HepG2 (cell line): ENCODE results near the gene TALDO1. TPM values are rescaled to one million over a fixed set of nuclear protein-coding genes. Genes with fewer than 3 reads are reported as not detected.

Experiments used
- AKNA ChIP-seq: sonication (generic); formaldehyde crosslinking; IDR thresholded peaks from 2 replicates; pipeline ENCODE4 v1.4.0; 2020; ENCODE audit warnings: missing genetic modification reagents, borderline replicate concordance
- ATF1 ChIP-seq: IDR thresholded peaks from 2 replicates; pipeline ENCODE4 v1.6.1; 2016; ENCODE audit warnings: mild to moderate bottlenecking, control low read depth
- CBX5 ChIP-seq: sonication (generic); formaldehyde crosslinking; IDR thresholded peaks from 2 replicates; pipeline ENCODE4 v1.4.0; 2020; ENCODE audit warnings: missing genetic modification reagents, borderline replicate concordance
- E2F2 ChIP-seq: sonication (generic); formaldehyde crosslinking; IDR thresholded peaks from 2 replicates; pipeline ENCODE4 v1.4.0; 2020; ENCODE audit warnings: missing genetic modification reagents, borderline replicate concordance
- FOXP4 ChIP-seq: sonication (generic); formaldehyde crosslinking; IDR thresholded peaks from 2 replicates; pipeline ENCODE4 v1.4.0; 2020; ENCODE audit warnings: missing genetic modification reagents
- GABPA ChIP-seq, 2 experiments: IDR thresholded peaks; 2 replicates each; pipeline ENCODE4 v1.6.1; 2011 to 2016; ENCODE audit warnings: low read depth in 2 of 2, low read length in 1 of 2, missing biosample characterization in 1 of 2, missing genetic modification characterization in 1 of 2
- REL ChIP-seq: sonication (generic); formaldehyde crosslinking; conservative IDR thresholded peaks from 2 replicates; pipeline ENCODE4 v1.8.0; 2022; ENCODE audit warnings: mild to moderate bottlenecking, missing genetic modification reagents, moderate library complexity
- SKIL ChIP-seq: sonication (generic); formaldehyde crosslinking; IDR thresholded peaks from 2 replicates; pipeline ENCODE4 v1.8.0; 2022; ENCODE audit warnings: missing genetic modification reagents, mild to moderate bottlenecking, moderate library complexity, borderline replicate concordance
- ZMAT5 ChIP-seq: sonication (generic); formaldehyde crosslinking; IDR thresholded peaks from 2 replicates; pipeline ENCODE4 v1.5.0; 2020; ENCODE audit warnings: mild to moderate bottlenecking, low read depth, missing genetic modification reagents, borderline replicate concordance
- ZNF20 ChIP-seq: sonication (generic); formaldehyde crosslinking; IDR thresholded peaks from 2 replicates; pipeline ENCODE4 v1.4.0; 2020; ENCODE audit warnings: mild to moderate bottlenecking, moderate library complexity, missing genetic modification reagents
- ZNF333 ChIP-seq: sonication (generic); formaldehyde crosslinking; IDR thresholded peaks from 2 replicates; pipeline ENCODE4 v1.4.0; 2020; ENCODE audit warnings: mild to moderate bottlenecking, missing genetic modification reagents, borderline replicate concordance
- ZNF513 ChIP-seq: sonication (generic); formaldehyde crosslinking; conservative IDR thresholded peaks from 2 replicates; pipeline ENCODE4 v1.5.0; 2020; ENCODE audit warnings: missing genetic modification reagents
- ZNF766 ChIP-seq: sonication (generic); formaldehyde crosslinking; IDR thresholded peaks from 2 replicates; pipeline ENCODE4 v1.5.0; 2020; ENCODE audit warnings: missing genetic modification reagents, borderline replicate concordance
- ZNF775 ChIP-seq: sonication (generic); formaldehyde crosslinking; IDR thresholded peaks from 2 replicates; pipeline ENCODE4 v1.4.0; 2020; ENCODE audit warnings: missing genetic modification reagents, mild to moderate bottlenecking, moderate library complexity, borderline replicate concordance
- polyA plus RNA-seq, 8 experiments: library from polyadenylated mRNA; depleted of rRNA in 3 of 8; stranded (reverse) in 7 of 8; unstranded in 1 of 8; fragments of >200 nt; fragmentation: Illumina TruSeq in 4 of 8; extraction: Trizol in 4 of 8; gene quantifications; 2 replicates each; pipeline versions ENCODE4 v1.2.1 to v1.2.3, GENCODE V29; 2011 to 2016; ENCODE audit warnings: low read depth in 4 of 8, missing spikeins in 1 of 8, mixed read lengths in 1 of 8; ENCODE audit not compliant: insufficient read depth in 1 of 8
- total RNA-seq, 5 experiments: library from RNA; depleted of rRNA; stranded (reverse); fragments of >200 nt; fragmentation: Illumina TruSeq; extraction: Trizol; gene quantifications; 2 replicates each; pipeline ENCODE4 v1.2.3, GENCODE V29; 2016; ENCODE audit warnings: low read depth in 1 of 5

TALDO1 gene
- total and polyA plus RNA-seq, 2 of the 13 experiments (the other 11 are each of a cell fraction or from before 2014, with no cell fraction given), result 107 to 240 TPM

- peak; percentile 82 for TF ChIP-seq ZNF766 (CRISPR knock-in tag)
- TF ChIP-seq ZMAT5 (CRISPR knock-in tag), result no peak
- no peak for TF ChIP-seq GABPA (IDR thresholded peaks at IDR 0.05; ENCODE audit: low read depth, low read length)
- peak; percentile 90 for TF ChIP-seq GABPA (CRISPR knock-in tag; IDR thresholded peaks at IDR 0.05; ENCODE audit: low read depth)
- no peak for TF ChIP-seq ATF1 (CRISPR knock-in tag)
- TF ChIP-seq FOXP4, result peak; percentile 88
- peak; percentile 94 for TF ChIP-seq SKIL (CRISPR knock-in tag)
- TF ChIP-seq E2F2 (CRISPR knock-in tag), result peak; percentile 41; the same call in 1 of the 2 replicates
- no peak for TF ChIP-seq REL
- no peak for TF ChIP-seq AKNA (CRISPR knock-in tag)
- no peak for TF ChIP-seq ZNF333
- no peak for TF ChIP-seq ZNF775 (CRISPR knock-in tag)
- peak; percentile 25; the same call in 1 of the 2 replicates for TF ChIP-seq CBX5 (CRISPR knock-in tag)
- no peak for TF ChIP-seq ZNF20 (CRISPR knock-in tag)
- peak; percentile 40; the same call in 1 of the 2 replicates for TF ChIP-seq ZNF513
Measured at GRCh38 chr11:704781-705645, 42.3 kb upstream of the TALDO1 start (continued).
